SK-N-MC (cell line): ENCODE measurements around the gene PPIF.

ENCODE experiments used
- EZH2 ChIP-seq: fragments of 200-600 bp; sonication (generic); IDR thresholded peaks from one replicate; pipeline ENCODE4 v1.6.1; 2017; ENCODE audit warnings: antibody characterized with exemption
- FOXP2 ChIP-seq: optimal IDR thresholded peaks from 2 replicates; pipeline ENCODE3; 2011; ENCODE audit warnings: mild to moderate bottlenecking, moderate library complexity; ENCODE audit not compliant: insufficient read depth; ENCODE audit errors: extremely low read length, control extremely low read depth
- POLR2AphosphoS5 ChIP-seq: IDR thresholded peaks from 2 replicates; pipeline ENCODE4 v1.6.1; 2012; ENCODE audit warnings: mild to moderate bottlenecking, low read depth, low read length, borderline replicate concordance

GRCh38 chr10:79397051-79397450 lies 49.8 kb downstream of the PPIF start:
- TF ChIP-seq POLR2AphosphoS5 = no peak
- no peak for TF ChIP-seq EZH2
- TF ChIP-seq FOXP2 = no peak
